Fibroblast of villous mesenchyme (primary cell): Measurements from ENCODE around the gene EIF6. TPM values are rescaled to one million over a fixed set of nuclear protein-coding genes. Genes with fewer than 3 reads are reported as not detected.
"Not testable (repeated sequence)": the region's sequence is repeated elsewhere in the genome, so short reads cannot be mapped to it uniquely, and the experiment has no call there.

Experiments
- DNase-seq: peaks from one replicate; pipeline ENCODE4 v3.0.0-alpha.2; 2010; ENCODE audit warnings: low read depth
- H3K4me3 ChIP-seq: 2 replicates; pipeline ENCODE4 v1.5.1; 2011; ENCODE audit warnings: low read depth, mild to moderate bottlenecking, low read length
- CTCF ChIP-seq: IDR thresholded peaks from 2 replicates; pipeline ENCODE4 v1.5.1; 2012; ENCODE audit warnings: low read depth, mild to moderate bottlenecking, low read length; ENCODE audit not compliant: insufficient read depth
- total RNA-seq: library from RNA; depleted of rRNA; stranded (reverse); fragments of >200 nt; gene quantifications from 2 replicates; pipeline ENCODE4 v1.2.3, GENCODE V29; 2012

Gene EIF6
- total RNA-seq, 1 donor, result 107 TPM

GRCh38 chr20:35263532-35264341, 20.8 kb downstream of the EIF6 start:
- no peak for DNase-seq
- no peak for TF ChIP-seq CTCF
- no peak overlapping the region for H3K4me3 ChIP-seq

- not testable (repeated sequence) for DNase-seq, H3K4me3 ChIP-seq
These were observed 21.6 kb downstream of the EIF6 start for GRCh38 chr20:35262731-35263531.

- not testable (repeated sequence) for H3K4me3 ChIP-seq, DNase-seq
These were observed 22.3 kb downstream of the EIF6 start for GRCh38 chr20:35262321-35262720.

- no peak overlapping the region for H3K4me3 ChIP-seq
- TF ChIP-seq CTCF, result no peak
- DNase-seq, result no peak
These were observed 24.1 kb downstream of the EIF6 start for GRCh38 chr20:35260426-35260825.

DNA sequence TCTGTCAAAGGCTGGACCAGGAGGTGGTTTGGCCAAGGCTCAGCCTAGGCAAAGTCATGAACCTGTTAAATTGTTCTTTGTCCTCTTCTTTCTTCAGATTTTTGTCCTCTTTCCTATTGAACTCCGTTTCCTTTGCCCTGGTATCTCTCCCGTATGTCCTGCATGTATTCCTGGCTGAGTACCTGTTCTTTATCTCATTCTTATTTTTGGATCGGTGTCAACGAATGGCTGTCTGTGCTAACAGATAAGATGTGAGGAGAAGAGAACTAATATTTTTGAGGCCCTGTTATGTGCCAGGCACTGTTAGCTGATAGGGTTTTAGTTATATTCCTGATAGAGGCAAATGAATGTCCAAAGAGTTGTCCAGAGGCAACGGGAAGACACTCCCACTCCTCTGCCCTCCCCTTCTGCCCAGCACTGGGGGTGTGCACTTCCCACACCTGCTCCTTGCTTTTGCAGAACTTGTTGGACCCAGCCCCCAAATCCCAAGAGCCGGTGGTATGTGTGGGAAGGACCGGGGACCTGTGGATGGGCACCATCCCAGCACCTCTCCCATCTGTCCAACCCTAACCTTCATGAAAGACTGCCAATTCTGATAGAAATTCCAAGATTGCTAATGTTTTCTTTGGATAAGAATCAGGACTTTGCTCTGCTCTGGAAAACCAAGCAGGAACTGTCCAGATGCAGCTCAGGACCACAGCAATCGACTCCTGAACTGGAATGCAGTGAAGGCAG, 27.2 kb downstream of the EIF6 start:
- no peak for DNase-seq
- H3K4me3 ChIP-seq, result no peak overlapping the region
- no peak for TF ChIP-seq CTCF

- no peak overlapping the region for H3K4me3 ChIP-seq
- DNase-seq, result no peak
- TF ChIP-seq CTCF, result no peak
These were observed 30.0 kb downstream of the EIF6 start for GRCh38 chr20:35254448-35254999.

GRCh38 chr20:35253010-35253409, 31.6 kb downstream of the EIF6 start:
- no peak for TF ChIP-seq CTCF
- no peak overlapping the region for H3K4me3 ChIP-seq
- DNase-seq, result no peak

GRCh38 chr20:35252598-35252997, 32.0 kb downstream of the EIF6 start:
- not testable (repeated sequence) for DNase-seq, H3K4me3 ChIP-seq
